ENCODE measurements around the gene DPM3.

DPM3 gene

GRCh38 chr1:155093911-155094621 lies 46.3 kb downstream of the DPM3 start:
- no peak for DNase-seq (ENCODE audit: low read depth in 2 of 2)

GRCh38 chr1:155092641-155093040 lies 47.7 kb downstream of the DPM3 start:
- DNase-seq (ENCODE audit: low read depth in 2 of 2) = no peak

GRCh38 chr1:155092131-155092530 lies 48.2 kb downstream of the DPM3 start:
- DNase-seq (ENCODE audit: low read depth in 2 of 2) = no peak

GRCh38 chr1:155091071-155092051 lies 49.0 kb downstream of the DPM3 start:
- peak; percentile 70 to 81 for DNase-seq (ENCODE audit: low read depth in 2 of 2)
